HG02759 (cell line): Measurements from ENCODE around the gene PNPLA5.
"Not testable (repeated sequence)": the region's sequence is repeated elsewhere in the genome, so short reads cannot be mapped to it uniquely, and the experiment has no call there.

Source experiments
- ATAC-seq: cut with Tn5 transposase; IDR thresholded peaks from one replicate; pipeline ENCODE4 v1.9.1; 2021; ENCODE audit warnings: mild to moderate bottlenecking, moderate library complexity; ENCODE audit not compliant: unreplicated experiment

The PNPLA5 gene

DNA sequence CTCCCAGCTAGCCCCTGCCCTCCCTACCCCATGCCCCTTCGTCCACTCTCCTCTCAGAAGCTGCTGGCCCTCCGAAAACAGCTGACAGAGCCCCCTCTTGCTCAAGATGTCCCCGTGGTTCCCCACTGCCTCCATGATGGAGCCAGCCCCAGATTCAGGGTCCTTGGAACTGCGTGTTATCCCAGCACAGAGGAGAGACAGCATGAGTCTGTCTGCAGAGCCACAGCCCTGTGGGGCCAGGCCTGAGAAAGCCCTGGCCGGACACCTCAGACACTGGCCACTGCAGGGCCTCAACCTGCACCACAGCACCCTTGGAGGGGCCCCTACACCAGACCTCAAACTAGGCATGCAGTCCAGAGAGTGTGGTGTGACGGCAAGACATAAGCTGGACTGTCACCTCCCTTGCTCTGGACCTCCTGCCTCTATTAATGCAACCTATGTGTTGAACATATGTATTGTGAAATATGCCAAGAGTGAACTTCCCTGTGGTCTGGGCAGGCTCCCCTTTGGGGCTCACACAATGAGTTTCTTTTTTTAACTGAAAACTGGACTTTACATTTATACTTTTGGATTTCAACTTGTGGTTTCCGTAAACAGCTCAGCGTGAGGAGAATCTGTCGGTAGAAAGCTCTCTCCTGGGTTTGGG is 9.6 kb downstream of the PNPLA5 start:
- ATAC-seq, result no peak

DNA sequence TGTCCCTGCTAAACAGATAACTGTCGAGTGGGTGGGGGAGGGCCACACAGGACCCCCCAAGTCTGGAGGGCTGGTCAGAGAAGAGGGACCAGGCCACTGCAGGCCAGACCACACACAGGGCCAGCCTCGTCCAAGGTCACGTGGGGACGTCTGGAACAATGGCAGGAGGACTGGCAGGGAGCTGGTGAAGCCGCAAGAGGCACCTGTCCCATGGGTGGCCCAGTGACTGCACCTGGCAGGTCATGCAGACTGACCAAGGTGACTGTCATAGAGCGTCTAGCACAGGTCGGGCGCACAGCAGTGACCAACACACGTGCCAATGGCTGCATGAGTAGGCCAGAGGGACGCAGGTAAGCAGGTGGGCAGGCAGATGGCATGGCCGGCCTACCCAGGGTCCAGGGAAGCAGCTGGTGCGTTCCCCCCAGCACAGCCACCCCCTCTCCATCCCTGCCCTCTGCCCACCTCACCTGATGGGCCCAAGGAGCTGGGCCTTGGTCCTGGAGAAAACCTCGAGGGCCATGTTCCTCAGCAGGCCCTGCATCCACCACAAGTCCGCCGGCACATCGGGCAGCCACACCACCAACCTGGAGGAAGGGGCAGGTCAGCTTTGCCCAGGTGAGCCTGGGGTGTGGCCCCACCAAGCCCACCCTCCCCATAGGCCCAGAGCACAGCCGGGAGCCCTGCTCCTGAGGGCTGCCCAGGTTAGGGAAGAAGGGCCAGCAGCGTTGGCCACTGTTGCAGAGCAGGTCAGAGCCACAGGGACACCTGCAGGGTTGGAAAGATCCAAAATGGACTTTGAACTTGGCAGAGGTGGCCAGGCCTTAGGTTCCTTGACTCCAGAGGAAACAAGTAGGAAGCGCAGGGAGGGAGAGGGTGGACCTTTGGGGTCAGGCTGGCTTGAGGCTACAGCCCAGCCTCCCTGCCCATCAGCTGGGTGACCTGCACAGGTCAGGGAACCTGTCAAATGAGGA is 10.4 kb downstream of the PNPLA5 start:
- no peak for ATAC-seq

DNA sequence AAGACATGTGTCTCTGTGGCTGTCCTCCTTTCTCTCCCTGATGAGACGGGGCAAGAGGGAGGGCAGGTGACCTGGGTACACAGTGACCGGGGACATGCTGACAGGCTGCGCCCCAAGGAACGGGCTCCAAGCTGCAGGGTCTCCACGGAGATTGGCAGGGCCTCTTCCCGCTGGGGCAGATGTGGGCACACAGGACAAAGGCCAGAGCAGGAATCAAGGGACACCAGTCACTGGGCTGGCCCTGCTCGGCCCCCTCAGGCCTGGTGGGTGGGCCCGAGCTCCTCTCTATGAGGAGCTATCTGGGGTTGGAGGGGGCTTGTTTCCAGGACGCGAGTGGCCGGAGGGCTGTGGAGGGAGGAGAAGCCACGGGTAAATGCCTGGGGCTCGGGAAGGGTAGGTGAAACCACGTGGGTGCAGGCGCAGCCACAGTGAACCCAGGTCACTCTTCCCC is 11.2 kb downstream of the PNPLA5 start:
- ATAC-seq, result no peak

DNA sequence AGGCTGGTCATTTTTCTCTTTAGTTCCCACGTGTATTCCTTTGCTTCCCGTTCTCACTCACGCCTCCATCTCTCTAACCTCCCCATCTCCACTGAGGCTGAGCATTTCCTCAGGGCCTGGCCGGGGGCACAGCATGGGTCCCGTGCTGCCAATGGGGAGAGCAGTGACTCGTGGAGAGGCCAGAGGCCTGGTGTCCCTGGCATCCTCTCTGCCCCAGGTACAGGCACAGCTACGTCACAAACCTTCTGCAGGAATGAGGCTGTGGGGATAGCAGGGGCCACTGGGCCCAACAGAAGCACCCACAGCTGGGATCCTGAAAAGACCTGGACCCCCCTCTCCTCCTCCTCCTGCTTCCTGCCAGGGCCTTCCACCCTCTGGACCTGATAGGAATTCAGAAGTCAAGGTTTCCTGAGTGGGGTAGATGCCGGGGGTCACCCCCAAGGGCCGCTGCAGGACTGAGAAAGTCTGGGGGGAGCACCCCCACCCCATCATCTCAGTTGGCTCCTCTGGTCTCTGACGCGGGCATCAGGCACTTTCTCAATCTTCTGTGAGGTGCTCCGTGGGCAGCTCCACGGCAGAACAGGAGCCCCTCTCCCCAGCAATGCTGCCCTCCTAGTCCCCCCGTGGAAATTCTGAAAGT is 11.8 kb downstream of the PNPLA5 start:
- ATAC-seq, result no peak

DNA sequence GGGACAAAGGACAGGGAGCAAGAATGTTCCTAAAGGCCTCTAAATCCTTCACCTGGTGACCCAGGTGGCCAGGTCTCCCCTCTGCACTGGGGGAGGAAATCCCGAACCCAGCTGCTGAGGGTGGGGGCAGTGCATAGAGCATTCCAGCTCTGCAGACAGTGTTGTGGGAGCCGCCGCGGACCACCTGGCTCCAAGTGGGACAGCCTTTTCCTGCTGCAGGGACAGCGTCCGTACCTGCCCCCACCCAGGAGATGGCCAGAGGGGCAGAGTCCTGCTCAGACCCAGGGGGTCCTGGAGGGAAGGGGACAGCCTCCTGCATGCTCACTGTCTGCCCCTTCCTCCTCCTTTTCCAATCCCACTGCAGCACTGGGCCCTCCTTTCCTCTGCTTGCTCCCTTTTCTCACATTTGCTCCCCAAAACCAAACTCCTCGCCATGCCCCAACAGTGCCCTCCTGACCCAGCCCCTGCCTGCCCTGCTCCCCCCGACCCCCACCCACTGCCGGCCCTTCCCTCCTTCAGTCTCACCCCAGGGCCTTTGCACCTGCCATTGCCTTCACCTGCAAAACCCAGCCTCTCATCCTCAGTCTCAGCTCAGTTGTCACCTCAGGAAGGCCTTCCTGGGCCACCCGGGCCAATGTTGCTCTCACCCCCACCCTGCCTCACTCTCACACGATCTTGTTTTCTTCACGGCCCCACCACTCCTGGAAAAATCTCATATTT is 12.8 kb downstream of the PNPLA5 start:
- no peak for ATAC-seq

DNA sequence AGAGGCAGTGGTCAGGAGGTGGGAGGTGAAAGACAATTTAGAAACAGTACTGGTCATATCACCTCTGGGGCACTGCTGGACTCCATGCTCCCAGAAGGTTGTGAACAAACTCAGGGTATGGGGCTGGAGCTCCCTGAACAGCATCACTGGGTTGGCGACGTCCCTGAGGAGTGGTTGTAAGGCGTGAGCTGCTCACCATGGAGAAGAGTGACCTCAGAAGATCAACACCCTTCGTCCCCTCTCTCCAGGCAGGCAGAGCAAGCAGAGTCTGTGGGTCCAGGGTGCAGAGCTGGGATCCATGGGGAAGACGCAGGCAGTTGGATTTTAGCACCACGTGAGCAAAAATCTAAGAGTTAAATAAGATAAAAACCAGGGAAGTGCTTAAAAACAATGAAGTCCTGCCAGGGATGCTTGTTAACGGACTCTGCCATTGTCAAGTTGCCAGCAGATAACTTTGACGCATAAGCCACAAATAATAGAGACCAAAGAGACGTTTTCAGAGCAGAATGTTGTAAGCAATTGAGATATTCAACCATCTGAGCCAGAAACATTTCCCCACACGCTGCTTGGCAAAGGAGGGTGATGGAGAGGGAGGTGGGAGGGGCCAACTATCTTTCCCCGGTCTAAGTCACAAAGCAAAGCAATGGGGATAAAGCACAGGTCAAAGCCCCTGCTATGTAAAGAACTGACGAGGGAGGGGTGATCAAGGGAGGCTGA is 13.6 kb downstream of the PNPLA5 start:
- ATAC-seq, result no peak

DNA sequence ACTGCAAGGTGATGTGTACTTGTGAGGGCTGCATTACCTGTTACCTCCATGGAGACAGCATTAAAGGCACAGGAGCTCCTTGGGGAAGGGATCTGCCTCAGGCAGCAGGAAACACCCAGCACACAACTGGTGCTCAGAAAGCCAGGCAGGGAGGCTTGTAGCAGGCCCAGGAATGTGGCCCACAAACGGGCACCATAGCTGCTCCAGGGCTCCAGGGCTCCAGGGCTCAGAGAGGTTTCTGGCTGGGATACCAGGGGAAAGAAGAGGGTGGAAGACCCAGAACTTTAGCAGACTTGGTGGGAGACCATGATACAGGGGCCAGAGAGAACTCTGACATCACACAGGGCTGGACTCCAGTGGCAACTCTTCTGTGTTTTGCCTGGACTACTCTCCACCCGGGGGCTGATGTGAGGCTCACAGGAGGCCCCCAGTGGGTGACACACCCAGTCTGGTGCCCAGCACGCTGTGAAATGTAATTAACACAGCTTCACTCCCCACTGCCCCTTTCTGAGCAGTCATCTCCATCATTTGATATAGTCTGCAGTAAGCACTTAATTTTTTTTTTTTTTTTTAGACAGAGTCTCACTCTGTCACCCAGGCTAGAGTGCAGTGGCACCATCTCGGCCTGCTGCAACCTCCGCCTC is 14.8 kb downstream of the PNPLA5 start:
- no peak for ATAC-seq

DNA sequence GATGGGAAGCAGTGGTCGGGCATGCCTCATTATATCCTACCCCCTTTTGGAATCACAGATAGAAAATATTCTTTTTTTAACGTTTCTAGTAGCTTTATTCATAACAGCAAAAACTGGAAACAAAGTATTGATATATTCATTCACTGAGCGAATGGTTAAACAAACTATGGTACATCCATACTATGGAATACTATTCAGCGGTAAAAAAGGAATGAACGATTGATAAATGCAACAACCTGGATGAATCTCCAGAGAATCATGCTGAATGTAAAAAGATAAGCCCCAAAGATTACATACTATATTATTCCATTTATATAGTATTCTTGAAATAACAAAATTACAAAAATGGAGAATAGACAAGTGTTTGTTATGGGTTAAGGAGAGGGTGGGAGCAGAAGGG is 22.0 kb downstream of the PNPLA5 start:
- no peak for ATAC-seq

DNA sequence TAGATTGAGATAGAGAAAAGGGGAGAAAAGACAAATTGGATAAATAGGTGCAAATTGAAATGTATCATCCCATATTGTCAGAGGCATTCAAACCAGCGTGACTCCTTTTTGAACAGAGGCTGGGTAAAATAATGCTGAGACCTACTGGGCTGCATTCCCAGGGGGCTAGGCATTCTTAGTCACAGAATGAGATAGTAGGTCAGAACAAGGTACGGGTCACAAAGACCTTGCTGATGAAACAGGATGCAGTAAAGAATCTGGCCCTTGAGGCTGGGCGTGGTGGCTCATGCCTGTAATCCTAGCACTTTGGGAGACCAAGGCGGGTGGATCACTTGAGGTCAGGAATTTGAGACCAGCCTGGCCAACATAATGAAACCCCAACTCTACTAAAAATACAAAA is 22.8 kb downstream of the PNPLA5 start:
- not testable (repeated sequence) for ATAC-seq

DNA sequence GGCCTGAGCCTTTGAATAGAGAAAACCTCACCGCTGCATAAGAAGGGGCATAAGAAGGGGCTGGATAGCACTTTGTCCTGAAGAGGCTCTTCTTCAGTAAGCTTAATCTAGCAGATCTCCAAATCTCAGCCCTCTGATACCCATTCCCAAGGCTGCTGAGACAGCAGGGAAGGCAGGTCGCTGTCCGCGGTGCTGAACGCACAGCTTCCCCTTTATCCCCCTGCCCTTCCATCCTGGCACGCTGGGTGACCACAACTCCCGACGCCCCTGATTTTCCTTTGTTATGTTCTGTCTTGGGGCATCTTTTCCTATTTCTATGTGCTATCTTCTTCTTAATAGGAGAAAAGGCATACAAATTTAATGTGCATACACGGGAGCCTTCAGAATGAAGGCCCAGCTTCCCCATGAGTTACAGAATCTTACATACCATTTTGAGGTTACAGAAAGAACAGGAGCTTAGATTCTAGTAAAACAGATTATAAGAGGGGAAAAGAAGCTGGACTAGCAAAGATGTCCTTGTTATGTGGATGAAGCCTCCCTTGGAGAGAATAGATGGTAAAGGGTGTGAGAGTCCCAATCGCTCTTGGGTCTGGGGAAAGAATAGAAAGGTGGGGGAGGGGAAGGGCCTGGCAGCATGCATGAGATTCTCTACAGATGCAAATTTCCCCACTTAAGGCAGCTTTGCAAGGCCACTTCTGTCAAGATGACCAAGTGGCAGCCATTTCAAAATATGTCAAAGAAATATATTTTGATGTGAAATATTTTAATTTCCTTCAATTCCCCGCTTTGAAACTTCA is 23.8 kb downstream of the PNPLA5 start:
- ATAC-seq, result no peak

DNA sequence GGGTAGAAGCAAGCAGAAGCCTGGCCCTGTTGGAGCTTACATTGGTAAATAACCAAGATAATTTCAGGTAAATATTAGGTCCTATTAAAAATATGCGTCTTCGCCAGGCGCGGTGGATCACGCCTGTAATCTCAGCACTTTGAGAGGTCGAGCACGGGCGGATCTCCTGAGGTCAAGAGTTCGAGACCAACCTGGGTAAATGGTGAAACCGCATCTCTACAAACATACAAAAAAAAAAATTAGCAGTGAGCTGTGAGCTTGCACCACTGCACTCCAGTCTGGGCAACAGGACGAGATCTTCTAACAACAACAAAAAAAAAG is 29.0 kb downstream of the PNPLA5 start:
- ATAC-seq, result no peak

DNA sequence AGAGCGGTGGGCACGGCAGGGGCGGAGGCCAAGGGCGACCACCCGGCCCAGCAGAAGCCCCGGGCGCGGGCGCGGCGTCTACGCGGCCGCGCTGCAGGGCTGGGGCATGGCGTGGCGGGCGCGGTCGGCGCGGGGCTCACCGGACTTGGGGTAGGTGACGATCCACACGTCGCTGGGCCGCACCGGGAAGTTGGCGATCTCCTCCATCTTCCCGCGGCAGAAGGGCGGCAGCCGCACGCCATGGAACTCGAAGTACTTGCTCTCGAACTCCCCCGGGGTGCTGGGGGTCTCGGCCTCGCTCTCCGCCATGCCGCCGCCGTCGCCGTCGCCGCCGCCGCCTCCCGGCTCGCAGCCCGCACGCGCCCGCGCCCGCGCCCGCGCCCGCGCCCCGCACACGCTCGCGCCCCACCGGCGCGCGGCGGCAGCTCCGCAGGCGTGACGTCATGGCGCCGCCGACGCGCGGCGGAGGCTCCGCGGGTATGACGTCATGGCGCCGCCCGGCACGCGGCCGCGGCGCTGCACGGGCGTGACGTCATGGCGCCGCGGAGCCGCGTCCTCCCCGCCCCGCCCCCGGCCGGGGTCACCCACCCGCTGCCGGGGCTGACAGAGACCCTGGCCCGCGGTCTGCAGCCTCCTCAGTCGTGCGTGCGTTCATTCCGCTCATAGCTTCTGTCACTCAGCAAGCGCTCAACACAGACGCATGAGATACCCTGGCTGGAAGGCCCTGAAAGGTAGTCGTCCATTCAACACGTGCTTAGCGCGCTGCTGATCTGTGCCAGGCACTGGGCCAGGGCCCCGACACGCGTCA is 29.5 kb downstream of the PNPLA5 start, which contains the start of gene SULT4A1:
TSS of gene SULT4A1 (minus strand) at position 440 of the 808 bp plus-strand sequence. CDS start at position 309, 131 bp downstream.
- ATAC-seq, result no peak

DNA sequence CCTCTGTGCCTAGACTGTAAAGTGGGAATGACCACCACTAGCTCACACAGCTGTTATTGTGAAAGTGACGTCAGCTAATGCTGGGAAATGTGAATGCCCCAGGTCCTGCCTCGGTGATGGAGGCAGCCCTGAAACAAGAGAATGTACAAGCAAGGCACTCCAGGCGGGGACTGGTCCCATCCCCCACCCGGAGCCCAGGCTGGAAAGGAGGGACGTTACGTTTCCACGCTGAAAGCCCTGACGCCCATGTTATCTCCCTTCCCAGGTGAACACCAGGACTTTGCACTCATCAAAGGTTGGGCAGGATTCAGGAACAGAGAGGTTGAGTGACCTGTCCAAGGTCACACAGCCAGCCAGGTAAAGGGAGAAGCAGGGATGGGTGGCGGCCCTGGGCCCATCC is 30.3 kb downstream of the PNPLA5 start:
- no peak for ATAC-seq

DNA sequence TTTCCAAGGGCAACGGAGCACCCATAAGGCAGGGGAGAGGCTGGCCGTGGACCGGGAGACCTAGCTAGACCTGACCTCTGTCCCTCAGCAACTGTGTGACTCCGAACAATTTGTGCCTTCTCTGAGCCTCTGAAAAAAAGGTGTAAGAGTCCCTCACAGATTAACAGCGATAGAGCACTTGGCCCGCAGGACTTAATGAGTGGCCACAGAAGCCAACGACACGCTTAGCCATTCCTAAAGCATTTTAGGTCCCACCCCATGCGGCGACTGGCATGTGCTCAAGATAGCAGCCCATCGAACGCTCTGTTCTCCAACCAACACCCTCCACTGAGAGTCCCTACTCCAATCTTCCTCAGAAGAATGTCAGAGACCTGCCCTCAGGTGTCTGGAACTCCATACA is 31.0 kb downstream of the PNPLA5 start:
- ATAC-seq, result no peak

DNA sequence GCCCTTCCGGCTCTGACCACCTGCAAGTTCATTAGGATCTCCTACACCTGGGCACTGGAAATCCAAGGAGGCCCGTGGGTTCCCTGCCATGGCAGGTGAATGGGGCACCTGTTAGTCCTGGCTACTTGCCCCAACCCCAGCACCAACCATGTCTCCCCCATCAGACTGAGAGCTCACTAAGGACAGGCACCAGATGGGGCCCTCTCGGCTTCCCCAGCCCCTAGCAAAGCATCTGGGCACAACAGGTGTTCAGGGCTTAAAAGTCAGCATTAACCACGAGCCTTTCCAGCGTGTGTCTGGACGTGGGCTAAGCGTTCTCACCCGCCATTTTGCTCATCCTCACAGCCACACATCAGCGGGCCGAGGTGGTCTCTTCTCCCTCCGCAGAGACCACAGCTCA is 31.7 kb downstream of the PNPLA5 start:
- ATAC-seq, result no peak

DNA sequence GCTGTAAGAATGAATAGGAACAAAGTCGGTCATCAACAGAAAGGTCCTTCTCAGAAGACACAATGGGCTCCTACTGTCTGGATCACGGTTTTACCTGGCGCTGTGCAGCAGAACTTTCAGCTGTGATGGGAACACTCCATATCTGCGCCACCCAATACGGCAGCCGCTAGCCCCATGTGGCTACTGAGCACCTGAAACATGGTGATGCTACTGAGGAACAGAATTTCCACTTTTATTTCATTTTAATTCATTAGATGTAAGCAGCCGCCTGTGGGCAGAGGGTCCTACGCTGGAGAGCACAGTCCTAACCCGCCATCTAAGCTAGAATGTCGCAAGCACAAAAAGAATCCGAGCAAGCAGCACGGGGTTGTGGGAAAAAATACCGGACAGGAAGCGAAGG is 32.2 kb downstream of the PNPLA5 start:
- no peak for ATAC-seq

DNA sequence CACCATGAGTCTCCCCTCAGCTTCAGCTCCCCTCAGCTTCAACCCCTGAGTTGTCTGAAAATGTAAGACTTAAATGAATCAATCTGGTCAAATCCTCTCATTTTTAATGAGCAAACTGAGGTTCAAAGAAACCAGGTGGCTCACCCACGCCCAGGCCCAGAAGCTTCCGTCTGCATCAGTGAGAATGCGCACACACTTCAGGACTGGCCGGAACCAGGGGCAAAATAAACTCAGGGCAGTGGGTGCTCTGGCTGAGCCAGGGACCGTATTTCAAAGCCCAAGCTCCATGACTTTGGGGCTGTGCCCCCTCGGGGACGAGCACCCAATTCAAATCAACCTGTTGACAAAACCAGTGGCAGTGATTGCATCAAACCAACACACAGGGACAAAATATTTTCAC is 32.6 kb downstream of the PNPLA5 start:
- ATAC-seq, result no peak

DNA sequence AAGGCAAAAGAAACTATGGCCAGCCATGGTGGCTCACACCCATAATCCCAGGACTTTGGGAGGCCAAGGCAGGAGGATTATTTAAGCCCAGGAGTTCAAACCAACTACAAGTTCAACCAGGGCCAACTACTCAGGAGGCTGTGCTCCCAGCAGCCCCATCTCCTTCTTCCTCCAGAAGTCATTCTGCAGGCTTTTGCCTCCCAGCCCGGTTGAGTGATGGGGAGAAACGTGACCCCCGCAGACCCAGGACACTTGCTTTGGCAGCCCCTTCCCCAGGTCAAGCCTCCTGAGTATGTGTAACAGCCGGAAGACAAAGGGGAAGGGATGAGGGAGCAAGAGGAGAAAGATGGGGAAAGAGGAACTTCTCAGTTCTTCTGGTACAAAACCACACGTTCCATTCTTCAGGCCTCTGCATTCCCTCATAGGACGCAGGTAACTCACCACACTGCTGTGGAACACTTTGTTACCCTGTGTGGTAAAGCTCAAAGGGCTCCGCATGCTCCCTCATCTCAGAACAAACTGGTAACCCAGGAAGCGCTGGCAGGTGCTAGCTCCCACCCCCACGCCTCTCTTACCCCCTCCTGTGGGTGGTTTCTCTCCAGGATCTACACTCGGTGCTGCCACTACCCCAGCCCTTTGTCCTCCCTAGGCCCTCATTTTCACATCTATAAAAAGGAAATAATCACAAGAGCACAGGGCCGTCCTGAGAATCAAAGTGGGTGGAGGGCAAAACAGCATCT is 33.5 kb downstream of the PNPLA5 start:
- no peak for ATAC-seq
